Measurements from ENCODE around the gene PLEK. TPM values are rescaled to one million over a fixed set of nuclear protein-coding genes. Genes with fewer than 3 reads are reported as not detected.

PLEK gene
- total RNA-seq, 1 experiment from 2014 or later, result not detected

DNA sequence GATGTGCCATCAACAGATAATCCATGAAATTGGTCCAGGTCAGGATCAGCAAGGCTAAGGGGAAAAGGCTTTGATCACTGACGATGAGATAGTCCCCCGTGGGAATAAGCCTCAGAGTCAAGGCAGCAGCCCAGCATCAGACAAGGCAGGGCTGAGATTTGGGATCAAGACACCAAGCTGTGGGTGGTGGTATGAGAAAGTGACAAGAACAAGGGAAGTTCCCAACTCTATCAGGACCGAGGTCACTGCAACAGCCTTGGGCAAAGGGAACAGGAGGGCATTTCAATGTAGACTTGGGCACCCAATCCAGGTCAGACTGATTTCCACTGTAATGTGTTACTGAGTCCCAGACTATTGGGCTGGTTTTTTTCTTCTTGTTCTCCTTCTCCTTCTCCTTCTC is 18.7 kb downstream of the PLEK start:
- DNase-seq, result no peak
- no peak overlapping the region for H3K27ac ChIP-seq
- ChIA-PET POLR2A (ENCODE audit: unreplicated experiment) (no interaction called here), CTCF (no interaction called here)
- peaks cover 19% of the 10 kb centered on the region for H3K27me3 ChIP-seq (ENCODE audit: insufficient read depth, low read depth)
- H3K4me3 ChIP-seq, result no peak overlapping the region
- no peaks in the 10 kb centered on the region for H3F3A ChIP-seq (ENCODE audit: insufficient read depth, low read depth)
- no peaks in the 10 kb centered on the region for H3K79me2 ChIP-seq (ENCODE audit: low read depth)
- no peaks in the 10 kb centered on the region for H4K20me1 ChIP-seq (ENCODE audit: insufficient read depth)
- no peak overlapping the region for H2AFZ ChIP-seq
- no peak overlapping the region for H3K4me2 ChIP-seq
- H3K9me3 ChIP-seq (ENCODE audit: insufficient read depth, low read depth), result peaks cover 3% of the 10 kb centered on the region; the same call in 1 of the 2 replicates
- H3K4me1 ChIP-seq (replicated peaks; ENCODE audit: insufficient read depth), result no peaks in the 10 kb centered on the region
- intact Hi-C loops (cut with micrococcal nuclease; ENCODE audit: unreplicated experiment), result no loop called here
- no peaks in the 10 kb centered on the region for H3K9me2 ChIP-seq (ENCODE audit: insufficient read depth)
- no peaks in the 10 kb centered on the region for H3K36me3 ChIP-seq (ENCODE audit: low read depth)
- TF ChIP-seq, protein P1, sequence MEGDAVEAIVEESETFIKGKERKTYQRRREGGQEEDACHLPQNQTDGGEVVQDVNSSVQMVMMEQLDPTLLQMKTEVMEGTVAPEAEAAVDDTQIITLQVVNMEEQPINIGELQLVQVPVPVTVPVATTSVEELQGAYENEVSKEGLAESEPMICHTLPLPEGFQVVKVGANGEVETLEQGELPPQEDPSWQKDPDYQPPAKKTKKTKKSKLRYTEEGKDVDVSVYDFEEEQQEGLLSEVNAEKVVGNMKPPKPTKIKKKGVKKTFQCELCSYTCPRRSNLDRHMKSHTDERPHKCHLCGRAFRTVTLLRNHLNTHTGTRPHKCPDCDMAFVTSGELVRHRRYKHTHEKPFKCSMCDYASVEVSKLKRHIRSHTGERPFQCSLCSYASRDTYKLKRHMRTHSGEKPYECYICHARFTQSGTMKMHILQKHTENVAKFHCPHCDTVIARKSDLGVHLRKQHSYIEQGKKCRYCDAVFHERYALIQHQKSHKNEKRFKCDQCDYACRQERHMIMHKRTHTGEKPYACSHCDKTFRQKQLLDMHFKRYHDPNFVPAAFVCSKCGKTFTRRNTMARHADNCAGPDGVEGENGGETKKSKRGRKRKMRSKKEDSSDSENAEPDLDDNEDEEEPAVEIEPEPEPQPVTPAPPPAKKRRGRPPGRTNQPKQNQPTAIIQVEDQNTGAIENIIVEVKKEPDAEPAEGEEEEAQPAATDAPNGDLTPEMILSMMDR (conservative IDR thresholded peaks at IDR 0.05), result no peak
- no peak for TF ChIP-seq EZH2 (IDR thresholded peaks at IDR 0.05; ENCODE audit: low read depth)
- BruUV-seq (replicated peaks), result no TSS peak

DNA sequence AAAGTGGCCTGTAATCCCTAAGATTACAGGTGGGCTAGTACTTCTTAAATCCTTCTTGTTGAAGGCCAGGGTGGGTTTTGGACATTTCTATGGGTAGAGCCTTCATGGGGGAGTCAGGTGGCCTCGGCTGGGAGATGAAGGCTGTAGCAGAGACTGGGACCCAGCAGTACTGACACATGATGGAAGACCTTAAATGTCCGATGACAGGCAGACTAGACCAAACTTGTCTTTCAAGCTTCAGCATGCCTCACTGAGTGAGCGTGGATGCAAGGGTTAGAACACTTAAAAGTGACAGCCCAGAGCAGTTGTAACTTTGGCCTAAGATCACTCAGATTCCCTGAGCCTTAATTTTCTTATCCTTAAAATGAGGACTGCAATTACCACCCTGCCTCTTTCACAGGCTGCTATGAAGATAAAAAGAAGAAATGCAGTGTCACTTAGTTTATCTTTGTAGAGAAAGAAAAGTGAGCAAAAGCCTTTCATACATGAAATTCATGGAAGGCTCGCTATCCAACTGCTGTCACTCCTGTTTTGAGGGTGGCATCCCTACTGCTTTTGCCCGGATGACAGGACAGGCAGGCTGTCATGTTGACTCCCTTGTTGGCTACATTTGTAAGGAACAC is 19.5 kb downstream of the PLEK start:
- ChIA-PET POLR2A (ENCODE audit: unreplicated experiment) (no interaction called here), CTCF (no interaction called here)
- no TSS peak for BruUV-seq (replicated peaks)
- Histone ChIP-seq H4K20me1 (ENCODE audit: insufficient read depth) (no peaks in the 10 kb centered on the region), H3K9me3 (ENCODE audit: insufficient read depth, low read depth) (no peaks in the 10 kb centered on the region), H2AFZ (no peak overlapping the region), H3F3A (ENCODE audit: insufficient read depth, low read depth) (no peaks in the 10 kb centered on the region), H3K79me2 (ENCODE audit: low read depth) (no peaks in the 10 kb centered on the region), H3K9me2 (ENCODE audit: insufficient read depth) (no peaks in the 10 kb centered on the region), H3K4me2 (no peak overlapping the region), H3K4me3 (no peak overlapping the region), H3K4me1 (replicated peaks; ENCODE audit: insufficient read depth) (no peaks in the 10 kb centered on the region), H3K27me3 (ENCODE audit: insufficient read depth, low read depth) (peaks cover 21% of the 10 kb centered on the region), H3K36me3 (ENCODE audit: low read depth) (no peaks in the 10 kb centered on the region), H3K27ac (no peak overlapping the region)
- TF ChIP-seq EZH2 (IDR thresholded peaks at IDR 0.05; ENCODE audit: low read depth), result no peak
- TF ChIP-seq, protein P1 (conservative IDR thresholded peaks at IDR 0.05), result no peak
- DNase-seq, result no peak
- intact Hi-C loops (cut with micrococcal nuclease; ENCODE audit: unreplicated experiment), result no loop called here

DNA sequence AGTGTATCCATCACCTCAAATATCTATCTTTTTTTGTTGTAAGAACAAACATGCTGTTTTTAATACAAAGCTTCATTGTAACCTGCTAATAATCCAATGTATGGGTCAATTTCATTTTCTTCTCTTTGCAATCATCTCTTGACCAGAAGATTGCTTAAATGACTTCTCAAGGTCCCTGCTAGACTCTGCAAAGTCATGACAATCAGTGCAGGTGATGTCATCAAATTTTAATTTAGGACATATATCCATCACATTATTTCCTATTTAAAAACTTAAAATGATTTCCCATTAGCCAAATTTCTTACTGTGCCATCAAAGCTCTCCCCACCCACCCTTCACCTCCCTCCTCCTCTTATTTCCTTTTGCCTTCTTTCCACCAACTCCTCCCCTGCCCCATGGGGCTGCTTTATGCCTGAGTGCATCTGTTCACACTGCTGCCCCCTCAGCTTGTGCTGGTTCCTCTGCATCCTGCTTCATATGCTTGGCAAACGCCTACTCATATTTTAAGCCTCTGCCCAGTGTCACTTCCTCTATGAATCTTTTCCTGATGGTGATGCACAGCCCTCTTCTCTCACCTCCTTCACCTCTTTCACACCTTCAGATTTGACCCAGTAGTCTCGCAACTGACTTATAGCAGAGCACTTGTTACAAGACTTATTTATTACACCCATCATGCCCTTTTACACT is 20.3 kb downstream of the PLEK start:
- Histone ChIP-seq H3K27me3 (ENCODE audit: insufficient read depth, low read depth) (peaks cover 21% of the 10 kb centered on the region), H3K4me1 (replicated peaks; ENCODE audit: insufficient read depth) (no peaks in the 10 kb centered on the region), H3K4me2 (no peak overlapping the region), H3K27ac (no peak overlapping the region), H3F3A (ENCODE audit: insufficient read depth, low read depth) (no peaks in the 10 kb centered on the region), H3K79me2 (ENCODE audit: low read depth) (no peaks in the 10 kb centered on the region), H3K9me3 (ENCODE audit: insufficient read depth, low read depth) (no peaks in the 10 kb centered on the region), H3K36me3 (ENCODE audit: low read depth) (no peaks in the 10 kb centered on the region), H4K20me1 (ENCODE audit: insufficient read depth) (no peaks in the 10 kb centered on the region), H2AFZ (no peak overlapping the region), H3K9me2 (ENCODE audit: insufficient read depth) (no peaks in the 10 kb centered on the region), H3K4me3 (no peak overlapping the region)
- ChIA-PET POLR2A (ENCODE audit: unreplicated experiment) (no interaction called here), CTCF (no interaction called here)
- DNase-seq, result no peak
- TF ChIP-seq, protein P1 (conservative IDR thresholded peaks at IDR 0.05), result no peak
- TF ChIP-seq EZH2 (IDR thresholded peaks at IDR 0.05; ENCODE audit: low read depth), result no peak
- BruUV-seq (replicated peaks), result no TSS peak
- intact Hi-C loops (cut with micrococcal nuclease; ENCODE audit: unreplicated experiment), result no loop called here
